Body of pancreas (tissue), 4 donors: ENCODE data around the gene OLIG2.

Experiments
- CTCF ChIP-seq, 7 experiments: fragments of 450-650 bp in 4 of 7; fragments of 200-600 bp in 3 of 7; sonication (generic) in 3 of 7; IDR thresholded peaks; one replicate each; pipeline ENCODE4 v1.5.1; 2016 to 2019; ENCODE audit warnings: antibody characterized with exemption in 7 of 7
- POLR2A ChIP-seq, 3 donors: fragments of 450-650 bp; IDR thresholded peaks; one replicate each; pipeline ENCODE4 v1.6.1; 2016; ENCODE audit warnings: antibody characterized with exemption in 3 of 3, mild to moderate bottlenecking in 2 of 3

GRCh38 chr21:33028773-33029384 lies 3.1 kb downstream of the OLIG2 start:
- TF ChIP-seq CTCF (IDR thresholded peaks at IDR 0.05) (no peak), POLR2A (IDR thresholded peaks at IDR 0.05) (no peak)
